Immature natural killer cell (primary cell): ENCODE data around the gene LRIG3. TPM values are rescaled to one million over a fixed set of nuclear protein-coding genes. Genes with fewer than 3 reads are reported as not detected.
"Not testable (repeated sequence)": the region's sequence is repeated elsewhere in the genome, so short reads cannot be mapped to it uniquely, and the experiment has no call there.

Experiments
- DNase-seq, 3 donors: peaks; one replicate each; pipeline ENCODE4 v3.0.0; 2022; ENCODE audit warnings: mixed read lengths in 1 of 3
- H3K27ac Mint-ChIP-seq, 6 donors: one replicate each; pipeline ENCODE4 v1.8.0; 2020; ENCODE audit warnings: mixed read lengths in 6 of 6, mild to moderate bottlenecking in 5 of 6, inconsistent platforms in 4 of 6, moderate library complexity in 3 of 6
- H3K27me3 Mint-ChIP-seq, 3 donors: one replicate each; pipeline ENCODE4 v1.8.0; 2020 to 2021; ENCODE audit warnings: low read depth in 3 of 3, mild to moderate bottlenecking in 3 of 3, mixed read lengths in 3 of 3, moderate library complexity in 3 of 3, inconsistent platforms in 1 of 3
- H3K36me3 Mint-ChIP-seq, 3 donors: one replicate each; pipeline ENCODE4 v1.8.0; 2020; ENCODE audit warnings: mixed read lengths in 3 of 3, inconsistent platforms in 2 of 3, mild to moderate bottlenecking in 2 of 3
- H3K4me1 Mint-ChIP-seq, 2 donors: one replicate each; pipeline ENCODE4 v1.8.0; 2020; ENCODE audit warnings: inconsistent platforms in 2 of 2, mild to moderate bottlenecking in 2 of 2, mixed read lengths in 2 of 2, moderate library complexity in 1 of 2
- H3K4me3 Mint-ChIP-seq, 5 donors: one replicate each; pipeline ENCODE4 v1.8.0; 2020; ENCODE audit warnings: mild to moderate bottlenecking in 5 of 5, mixed read lengths in 5 of 5, inconsistent platforms in 3 of 5, moderate library complexity in 3 of 5
- H3K9me3 Mint-ChIP-seq, 6 donors: one replicate each; pipeline ENCODE4 v1.8.0; 2020; ENCODE audit warnings: mild to moderate bottlenecking in 6 of 6, mixed read lengths in 6 of 6, inconsistent platforms in 4 of 6, moderate library complexity in 3 of 6
- polyA plus RNA-seq, 3 donors: library from polyadenylated mRNA; unstranded; fragments of 300-500 nt; fragmentation: Illumina TruSeq; gene quantifications; one replicate each; pipeline ENCODE4 v1.2.3, GENCODE V29; 2021

Gene LRIG3
- not detected for polyA plus RNA-seq

DNA sequence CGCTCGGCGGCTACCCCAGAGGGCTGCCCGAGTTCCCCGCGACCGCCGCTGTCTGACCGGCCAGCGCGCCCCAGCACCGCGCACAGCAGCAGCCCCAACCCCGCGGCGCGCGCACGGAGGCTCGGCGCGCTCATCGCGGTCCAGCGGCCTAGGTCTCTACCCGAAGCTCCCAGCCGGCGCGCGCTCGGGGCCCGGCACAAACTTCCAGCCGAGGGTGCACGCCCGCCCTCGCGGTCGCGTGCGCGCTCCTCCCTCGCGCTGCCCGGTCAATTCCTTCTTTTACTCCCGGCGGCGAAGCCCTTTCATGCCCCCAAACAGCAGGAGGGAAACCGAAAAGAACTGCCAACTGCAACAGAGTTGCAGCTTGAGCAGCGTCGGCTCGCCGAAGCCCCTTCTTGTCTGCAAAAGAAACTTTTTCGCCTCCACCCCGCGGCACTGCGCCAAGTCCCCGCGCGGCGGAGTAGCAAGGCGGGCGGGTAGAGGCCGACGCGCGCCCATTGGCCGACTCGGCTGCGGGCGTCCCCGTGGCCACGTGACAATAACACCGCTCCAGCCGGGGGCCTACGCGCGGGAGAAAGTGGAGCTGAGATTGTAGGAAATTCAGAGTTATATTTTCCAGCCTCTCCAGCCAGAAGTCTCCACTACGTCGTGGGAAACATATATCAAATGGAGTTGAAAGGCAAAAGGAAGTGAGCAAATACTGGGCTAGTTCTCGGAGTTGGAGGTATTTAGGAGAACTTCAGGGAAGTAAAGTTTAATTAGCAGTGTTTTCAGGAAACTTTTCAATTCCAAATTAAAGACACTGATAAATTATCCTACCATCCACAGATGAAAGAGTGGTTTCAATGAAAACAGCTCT, at the start of gene LRIG3:
TSS of gene LRIG3 (minus strand) at position 403 of the 859 bp plus-strand sequence. CDS start at position 134, 269 bp downstream.
- no peak within 1 kb of the TSS for H3K27ac Mint-ChIP-seq
- H3K4me3 Mint-ChIP-seq: peak within 1 kb of the TSS in 2 of 5 donors; percentile 13 to 56
- H3K27me3 Mint-ChIP-seq: peaks cover 5 to 11% (median 8%) of the 10 kb centered on the region in 3 donors
- H3K4me1 Mint-ChIP-seq: no peaks in the 10 kb centered on the region
- H3K9me3 Mint-ChIP-seq: peaks cover 0 to 16% (median 7%) of the 10 kb centered on the region in 6 donors
- no peaks in the 10 kb centered on the region for H3K36me3 Mint-ChIP-seq
- no peak for DNase-seq

DNA sequence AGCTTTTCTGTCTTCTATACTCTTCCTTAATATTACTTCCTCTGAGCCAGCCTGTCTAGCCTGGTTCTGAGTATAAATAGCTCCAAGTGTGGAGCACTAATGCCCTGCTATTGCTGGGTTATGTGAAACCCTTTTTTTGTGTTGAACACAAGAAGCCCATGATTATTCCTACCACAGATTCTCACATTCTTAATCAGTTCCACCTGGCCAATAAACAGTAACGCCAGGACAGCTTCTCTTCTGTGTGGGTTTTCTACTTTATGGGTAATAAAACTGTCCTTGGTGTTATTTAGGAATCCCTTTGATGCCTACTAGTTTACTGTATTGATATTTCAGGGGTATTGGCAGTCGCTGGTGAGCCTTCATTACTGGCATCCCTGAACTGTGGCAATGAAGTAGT, 48.9 kb upstream of the LRIG3 start:
- DNase-seq: no peak
- H3K27me3 Mint-ChIP-seq: no peaks in the 10 kb centered on the region
- H3K4me3 Mint-ChIP-seq: no peak overlapping the region
- no peaks in the 10 kb centered on the region for H3K36me3 Mint-ChIP-seq
- no peak overlapping the region for H3K27ac Mint-ChIP-seq
- peaks cover 2 to 25% (median 9%) of the 10 kb centered on the region in 6 donors for H3K9me3 Mint-ChIP-seq
- H3K4me1 Mint-ChIP-seq: no peaks in the 10 kb centered on the region

GRCh38 chr12:58967561-58967960, 47.3 kb upstream of the LRIG3 start:
- no peak overlapping the region for H3K4me3 Mint-ChIP-seq
- no peak overlapping the region for H3K27ac Mint-ChIP-seq
- H3K9me3 Mint-ChIP-seq: peaks cover 2 to 29% (median 11%) of the 10 kb centered on the region in 6 donors
- no peaks in the 10 kb centered on the region for H3K36me3 Mint-ChIP-seq
- no peaks in the 10 kb centered on the region for H3K27me3 Mint-ChIP-seq
- DNase-seq: no peak
- no peaks in the 10 kb centered on the region for H3K4me1 Mint-ChIP-seq

- Mint-ChIP-seq H3K27me3 (no peaks in the 10 kb centered on the region), H3K27ac (no peak overlapping the region), H3K4me3 (no peak overlapping the region), H3K9me3 (peaks cover 2 to 29% (median 14%) of the 10 kb centered on the region in 6 donors), H3K4me1 (no peaks in the 10 kb centered on the region), H3K36me3 (no peaks in the 10 kb centered on the region)
- DNase-seq: no peak
Observed at GRCh38 chr12:58966939-58967338, 46.6 kb upstream of the LRIG3 start.

DNA sequence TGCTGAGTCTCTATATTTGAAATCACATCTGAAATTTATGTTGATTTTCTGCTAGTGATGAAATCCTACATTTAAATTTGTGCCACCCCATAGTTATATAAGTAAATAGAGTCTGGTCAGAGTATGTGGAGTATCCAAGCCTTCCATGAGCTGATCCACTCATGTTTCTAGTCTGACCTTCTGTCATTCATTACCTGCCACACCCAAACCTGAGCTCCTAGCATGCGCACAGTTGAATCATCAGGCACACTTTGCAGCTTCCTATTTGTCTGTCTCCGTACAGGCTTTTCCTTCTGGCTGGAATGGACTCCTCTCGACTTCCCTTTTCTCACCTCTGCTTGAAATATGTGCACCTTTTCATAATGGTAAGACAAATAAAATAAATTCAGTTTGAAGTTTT, 45.3 kb upstream of the LRIG3 start:
- DNase-seq: no peak
- H3K4me3 Mint-ChIP-seq: no peak overlapping the region
- H3K4me1 Mint-ChIP-seq: no peaks in the 10 kb centered on the region
- peaks cover 2 to 32% (median 17%) of the 10 kb centered on the region in 6 donors for H3K9me3 Mint-ChIP-seq
- no peaks in the 10 kb centered on the region for H3K36me3 Mint-ChIP-seq
- H3K27ac Mint-ChIP-seq: no peak overlapping the region
- H3K27me3 Mint-ChIP-seq: no peaks in the 10 kb centered on the region

DNA sequence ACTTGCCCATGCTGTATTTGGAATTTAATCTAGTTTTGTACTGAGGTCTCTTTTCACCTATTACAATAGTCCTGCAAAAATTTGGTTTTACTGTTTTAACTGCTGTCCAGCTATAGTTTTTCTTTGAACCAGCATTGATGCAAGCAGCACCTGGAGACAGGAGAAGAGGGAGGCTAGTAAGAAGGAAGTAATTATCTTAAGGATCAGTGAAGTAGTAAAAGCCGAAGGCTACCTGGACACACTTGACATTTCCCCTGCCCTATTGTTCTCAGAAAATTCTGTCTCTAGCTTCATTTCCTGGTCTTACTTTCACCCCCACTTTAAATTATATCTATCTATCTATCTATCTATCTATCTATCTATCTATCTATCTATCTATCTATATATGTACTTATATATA, 43.5 kb upstream of the LRIG3 start:
- no peaks in the 10 kb centered on the region for H3K36me3 Mint-ChIP-seq
- H3K27ac Mint-ChIP-seq: no peak overlapping the region
- no peak for DNase-seq
- H3K4me1 Mint-ChIP-seq: no peaks in the 10 kb centered on the region
- no peaks in the 10 kb centered on the region for H3K27me3 Mint-ChIP-seq
- no peak overlapping the region for H3K4me3 Mint-ChIP-seq
- peaks cover 2 to 34% (median 15%) of the 10 kb centered on the region in 6 donors for H3K9me3 Mint-ChIP-seq

DNA sequence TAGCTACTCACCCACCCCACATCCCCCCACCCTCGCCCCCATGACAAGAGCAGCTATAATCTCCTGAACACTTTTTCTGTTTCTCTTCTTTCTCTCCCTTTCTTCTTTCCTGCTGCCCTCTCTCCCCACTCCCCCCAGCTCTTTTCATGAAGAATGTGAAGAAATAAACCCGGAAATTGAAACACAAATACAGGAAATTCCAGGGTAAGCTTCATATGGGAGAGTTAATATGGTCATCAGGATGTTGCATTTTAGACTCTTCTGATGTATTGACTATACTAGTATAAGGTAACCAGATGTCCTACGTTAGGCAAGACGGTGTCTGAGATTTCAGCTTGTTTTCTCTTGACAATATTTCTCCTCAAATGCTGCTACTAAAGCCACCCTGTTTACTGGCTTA, 41.6 kb upstream of the LRIG3 start:
- no peaks in the 10 kb centered on the region for H3K36me3 Mint-ChIP-seq
- DNase-seq: no peak
- no peaks in the 10 kb centered on the region for H3K4me1 Mint-ChIP-seq
- H3K4me3 Mint-ChIP-seq: no peak overlapping the region
- peaks cover 2 to 38% (median 13%) of the 10 kb centered on the region in 6 donors for H3K9me3 Mint-ChIP-seq
- H3K27ac Mint-ChIP-seq: no peak overlapping the region
- H3K27me3 Mint-ChIP-seq: no peaks in the 10 kb centered on the region

GRCh38 chr12:58961166-58961565, 40.9 kb upstream of the LRIG3 start:
- H3K36me3 Mint-ChIP-seq: no peaks in the 10 kb centered on the region
- H3K4me1 Mint-ChIP-seq: no peaks in the 10 kb centered on the region
- H3K27me3 Mint-ChIP-seq: no peaks in the 10 kb centered on the region
- DNase-seq: no peak
- H3K9me3 Mint-ChIP-seq: peaks cover 2 to 34% (median 13%) of the 10 kb centered on the region in 6 donors
- H3K4me3 Mint-ChIP-seq: no peak overlapping the region
- H3K27ac Mint-ChIP-seq: no peak overlapping the region

DNA sequence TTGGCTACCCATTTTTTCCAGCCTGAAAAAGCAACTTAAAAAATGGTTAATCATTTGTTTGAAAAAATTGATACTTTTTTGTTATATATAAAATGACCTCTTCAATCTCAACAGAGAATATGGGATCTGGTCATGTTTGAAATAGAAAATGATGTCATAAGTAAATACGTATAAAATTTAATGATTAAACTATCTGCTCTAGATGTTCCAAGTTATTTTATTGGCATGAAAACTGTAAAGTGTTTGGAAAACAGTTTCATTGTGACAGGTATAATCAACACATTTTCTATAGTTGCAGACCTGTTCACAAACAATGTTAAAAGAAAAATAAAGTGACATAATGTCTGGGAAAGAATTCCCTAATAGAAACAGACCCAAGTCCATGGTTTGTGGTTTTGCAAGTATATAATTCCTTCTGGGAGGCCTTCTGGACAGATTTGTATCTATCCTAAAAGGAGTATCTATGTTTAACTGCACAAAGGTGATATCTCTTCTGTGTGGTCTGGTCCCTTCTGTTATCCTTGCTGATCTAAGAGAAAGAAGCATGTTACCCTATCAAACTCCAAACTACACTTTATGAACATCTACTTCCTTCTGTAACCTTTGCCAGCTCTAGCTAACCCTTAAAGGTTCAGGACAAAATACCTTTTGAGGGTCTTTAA, 39.5 kb upstream of the LRIG3 start:
- H3K9me3 Mint-ChIP-seq: peaks cover 2 to 30% (median 14%) of the 10 kb centered on the region in 6 donors

DNA sequence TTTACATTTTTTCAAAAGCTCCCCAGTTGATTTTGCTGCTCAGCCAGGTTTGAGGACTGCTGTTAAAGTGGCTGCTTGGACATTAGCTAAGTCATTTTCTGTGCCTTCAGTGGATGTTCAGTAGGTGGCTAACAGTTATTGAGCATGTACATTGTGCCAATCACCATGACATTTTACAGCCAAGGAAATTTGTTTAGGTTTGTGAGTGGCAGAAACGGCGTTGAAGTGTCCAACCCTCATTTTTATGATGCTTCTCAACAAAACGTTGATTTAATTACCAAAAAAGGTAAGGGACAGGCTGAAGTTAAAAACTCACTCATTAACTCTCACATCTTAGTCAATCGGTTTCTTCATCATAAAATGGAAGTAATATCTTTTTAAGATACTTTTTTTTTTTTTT, 37.0 kb upstream of the LRIG3 start:
- H3K36me3 Mint-ChIP-seq: no peaks in the 10 kb centered on the region
- no peak overlapping the region for H3K27ac Mint-ChIP-seq
- H3K4me1 Mint-ChIP-seq: no peaks in the 10 kb centered on the region
- no peak for DNase-seq
- H3K4me3 Mint-ChIP-seq: no peak overlapping the region
- H3K9me3 Mint-ChIP-seq: peaks cover 0 to 21% (median 9%) of the 10 kb centered on the region in 6 donors
- H3K27me3 Mint-ChIP-seq: no peaks in the 10 kb centered on the region

More for the DNA sequence above, 39.5 kb upstream of the LRIG3 start:
- Mint-ChIP-seq H3K4me1 (no peaks in the 10 kb centered on the region), H3K27me3 (no peaks in the 10 kb centered on the region), H3K4me3 (no peak overlapping the region), H3K36me3 (no peaks in the 10 kb centered on the region), H3K27ac (no peak overlapping the region)
- DNase-seq: no peak

DNA sequence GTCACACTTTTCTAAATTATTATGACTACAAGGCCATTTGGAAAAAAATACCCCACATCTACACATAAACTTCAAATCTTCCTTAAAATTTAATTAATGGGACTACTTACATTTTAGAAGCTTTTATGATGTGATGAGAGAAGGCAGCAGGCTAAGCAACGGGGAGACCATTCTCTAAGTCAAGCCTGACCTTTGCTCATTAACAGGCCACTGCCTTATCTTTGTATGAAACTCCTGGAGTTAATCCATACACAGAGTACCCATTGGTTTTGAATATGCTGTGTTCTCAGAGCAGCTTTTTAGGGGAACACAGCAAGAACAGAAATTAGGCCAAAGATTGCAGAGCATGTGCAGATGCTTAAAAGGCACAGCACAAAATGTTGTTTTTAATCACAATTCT, 35.5 kb upstream of the LRIG3 start:
- no peaks in the 10 kb centered on the region for H3K4me1 Mint-ChIP-seq
- H3K36me3 Mint-ChIP-seq: no peaks in the 10 kb centered on the region
- H3K4me3 Mint-ChIP-seq: no peak overlapping the region
- H3K27ac Mint-ChIP-seq: no peak overlapping the region
- H3K9me3 Mint-ChIP-seq: peaks cover 0 to 25% (median 13%) of the 10 kb centered on the region in 6 donors
- no peak for DNase-seq
- peaks cover 0 to 3% (median 0%) of the 10 kb centered on the region in 3 donors for H3K27me3 Mint-ChIP-seq

DNA sequence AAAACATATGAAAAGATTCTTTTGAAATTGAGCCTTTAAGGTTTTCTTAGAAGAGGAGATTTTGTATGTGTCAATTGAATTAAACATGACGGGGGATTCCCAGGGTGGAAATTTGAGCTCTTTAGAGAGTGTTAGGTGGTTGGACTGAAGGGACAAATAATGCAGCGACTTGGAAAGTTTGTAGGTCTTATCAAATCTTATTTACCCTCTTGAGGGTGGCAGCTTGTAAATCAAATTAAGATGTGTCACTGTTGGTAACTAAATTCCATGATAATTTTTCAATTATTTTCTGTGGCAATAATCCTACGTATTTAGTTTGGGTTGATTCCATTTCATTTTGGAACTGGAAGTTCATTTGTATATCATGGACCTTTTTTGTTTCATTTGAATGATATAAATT, 33.7 kb upstream of the LRIG3 start:
- peaks cover 0 to 3% (median 2%) of the 10 kb centered on the region in 3 donors for H3K27me3 Mint-ChIP-seq
- H3K4me3 Mint-ChIP-seq: no peak overlapping the region
- H3K9me3 Mint-ChIP-seq: peaks cover under 1 to 34% (median 14%) of the 10 kb centered on the region in 6 donors
- no peak overlapping the region for H3K27ac Mint-ChIP-seq
- no peaks in the 10 kb centered on the region for H3K4me1 Mint-ChIP-seq
- no peak for DNase-seq
- H3K36me3 Mint-ChIP-seq: no peaks in the 10 kb centered on the region

DNA sequence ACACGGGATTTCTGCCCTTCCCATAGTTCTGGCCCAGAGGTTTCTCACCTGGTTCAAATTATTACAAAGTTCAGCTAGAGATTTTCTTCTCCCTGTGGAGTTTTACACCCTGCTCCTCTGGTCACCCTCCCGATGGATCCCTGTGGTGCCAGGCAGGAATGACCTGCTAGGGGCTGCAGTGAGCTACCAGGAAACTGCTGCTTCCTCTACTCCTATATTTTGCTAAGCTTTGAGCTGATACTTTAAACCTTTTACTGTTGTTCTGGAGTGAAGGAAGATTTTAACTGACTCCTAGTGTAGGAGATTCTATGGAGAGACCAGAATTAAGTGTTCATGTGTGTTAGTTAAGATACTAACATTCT, 30.4 kb upstream of the LRIG3 start:
- DNase-seq: no peak

DNA sequence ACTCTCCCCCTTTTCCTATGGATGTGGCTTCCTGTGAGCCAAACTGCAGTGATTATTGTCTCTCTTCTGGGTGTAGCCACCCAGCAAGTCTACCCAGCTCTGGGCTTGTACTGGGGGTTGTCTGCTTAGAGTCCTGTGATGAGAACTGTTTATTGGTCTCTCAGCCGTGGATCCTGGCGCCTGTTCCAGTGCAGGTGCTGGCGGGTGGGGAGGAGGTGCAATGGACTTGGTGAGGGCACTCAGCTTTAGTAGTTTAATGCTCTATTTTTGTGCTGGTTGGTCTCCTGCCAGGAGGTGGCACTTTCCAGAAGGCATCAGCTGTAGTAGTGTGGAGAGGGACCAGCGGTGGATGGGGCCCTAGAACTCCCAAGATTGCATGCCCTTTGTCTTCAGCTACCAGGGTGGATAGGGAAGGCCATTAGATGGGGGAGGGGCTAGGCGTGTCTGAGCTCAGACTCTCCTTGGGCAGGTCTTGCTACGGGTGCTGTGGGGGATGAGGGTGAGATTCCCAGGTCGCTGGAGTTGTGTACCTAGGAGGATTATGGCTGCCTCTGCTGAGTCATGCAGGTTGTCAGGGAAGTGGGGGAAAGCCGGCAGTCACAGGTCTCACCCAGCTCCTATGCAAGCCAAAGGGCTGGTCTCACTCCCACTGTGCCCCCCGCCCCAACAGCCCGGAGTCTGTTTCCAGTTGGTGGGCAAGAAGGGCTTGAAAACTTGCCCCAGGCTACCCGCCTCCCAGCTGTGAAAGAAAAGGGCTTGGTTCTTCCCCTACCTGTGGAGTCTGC, 29.8 kb upstream of the LRIG3 start:
- not testable (repeated sequence) for H3K27ac Mint-ChIP-seq, H3K4me1 Mint-ChIP-seq, H3K27me3 Mint-ChIP-seq, H3K36me3 Mint-ChIP-seq, H3K4me3 Mint-ChIP-seq, DNase-seq
- peaks cover 13 to 47% (median 26%) of the 10 kb centered on the region in 6 donors for H3K9me3 Mint-ChIP-seq

More for the DNA sequence above, 30.4 kb upstream of the LRIG3 start:
- peaks cover 13 to 47% (median 26%) of the 10 kb centered on the region in 6 donors for H3K9me3 Mint-ChIP-seq
- no peaks in the 10 kb centered on the region for H3K36me3 Mint-ChIP-seq
- no peaks in the 10 kb centered on the region for H3K4me1 Mint-ChIP-seq
- H3K4me3 Mint-ChIP-seq: no peak overlapping the region
- peaks cover 0 to 3% (median 2%) of the 10 kb centered on the region in 3 donors for H3K27me3 Mint-ChIP-seq
- H3K27ac Mint-ChIP-seq: no peak overlapping the region
